ENCODE data around the gene TNK1.

GRCh38 chr17:7419819-7420610 is 39.1 kb downstream of the TNK1 start, which contains the start of gene SPEM1:
- TF ChIP-seq CTCF (IDR thresholded peaks at IDR 0.05) = no peak
- no peak for TF ChIP-seq POLR2A (IDR thresholded peaks at IDR 0.05)
